WERI-Rb-1 (cell line): Measurements from ENCODE around the gene SAMD9L.

Experiments used
- DNase-seq: peaks from one replicate; pipeline ENCODE4 v3.0.0-alpha.2; 2020
- H3K27ac ChIP-seq: fragments of 250-450 bp; sonication (Bioruptor Pico); 2 replicates; pipeline ENCODE4 v1.5.1; 2020; ENCODE audit warnings: mild to moderate bottlenecking, moderate library complexity
- H3K27me3 ChIP-seq: fragments of 250-450 bp; sonication (Bioruptor Pico); 2 replicates; pipeline ENCODE4 v1.5.1; 2021; ENCODE audit warnings: mild to moderate bottlenecking, low read depth, moderate library complexity; ENCODE audit not compliant: insufficient read depth, severe bottlenecking
- H3K36me3 ChIP-seq: fragments of 250-450 bp; sonication (Bioruptor Pico); 2 replicates; pipeline ENCODE4 v1.5.1; 2020; ENCODE audit warnings: mild to moderate bottlenecking, moderate library complexity
- H3K4me3 ChIP-seq: 2 replicates; pipeline ENCODE4 v1.5.1; 2011; ENCODE audit warnings: low read depth, mild to moderate bottlenecking, control low read depth, low read length
- H3K9me3 ChIP-seq: fragments of 250-450 bp; sonication (Bioruptor Pico); 2 replicates; pipeline ENCODE4 v1.5.1; 2021; ENCODE audit warnings: mild to moderate bottlenecking, moderate library complexity; ENCODE audit not compliant: severe bottlenecking
- TF ChIP-seq, protein P1 (sequence below): IDR thresholded peaks from 2 replicates; pipeline ENCODE4 v1.5.1; 2011; ENCODE audit warnings: low read depth, mild to moderate bottlenecking, control low read depth, inconsistent platforms, low read length

The SAMD9L gene

DNA sequence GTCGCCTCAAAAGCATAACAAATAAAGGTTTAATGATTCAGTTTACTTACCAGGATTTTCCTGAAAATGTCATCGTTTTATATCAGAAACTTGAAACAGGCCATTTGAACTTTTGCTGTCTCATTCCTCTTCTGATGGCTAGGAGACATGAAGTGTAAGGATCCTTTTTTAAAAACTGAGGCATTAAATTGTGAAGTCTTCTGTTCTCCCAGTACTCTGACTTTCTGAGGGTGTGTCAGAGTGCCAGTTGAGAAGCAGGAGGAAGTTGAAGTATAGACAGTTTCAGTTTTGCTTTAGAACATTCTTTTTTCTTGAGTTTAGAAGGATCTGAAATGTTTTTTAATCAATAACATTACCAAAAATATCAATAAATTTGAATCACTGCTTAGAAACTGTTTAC lies at the start of gene SAMD9L:
Gene SAMD9L, minus strand, starts transcription at position 242 of the 400 bp plus-strand sequence. CDS start 12,414 bp downstream, outside the sequence.
- no peaks in the 10 kb centered on the region for H3K9me3 ChIP-seq
- no peak within 1 kb of the TSS for H3K27ac ChIP-seq
- no peaks in the 10 kb centered on the region for H3K36me3 ChIP-seq
- no peak for DNase-seq
- TF ChIP-seq, protein P1, sequence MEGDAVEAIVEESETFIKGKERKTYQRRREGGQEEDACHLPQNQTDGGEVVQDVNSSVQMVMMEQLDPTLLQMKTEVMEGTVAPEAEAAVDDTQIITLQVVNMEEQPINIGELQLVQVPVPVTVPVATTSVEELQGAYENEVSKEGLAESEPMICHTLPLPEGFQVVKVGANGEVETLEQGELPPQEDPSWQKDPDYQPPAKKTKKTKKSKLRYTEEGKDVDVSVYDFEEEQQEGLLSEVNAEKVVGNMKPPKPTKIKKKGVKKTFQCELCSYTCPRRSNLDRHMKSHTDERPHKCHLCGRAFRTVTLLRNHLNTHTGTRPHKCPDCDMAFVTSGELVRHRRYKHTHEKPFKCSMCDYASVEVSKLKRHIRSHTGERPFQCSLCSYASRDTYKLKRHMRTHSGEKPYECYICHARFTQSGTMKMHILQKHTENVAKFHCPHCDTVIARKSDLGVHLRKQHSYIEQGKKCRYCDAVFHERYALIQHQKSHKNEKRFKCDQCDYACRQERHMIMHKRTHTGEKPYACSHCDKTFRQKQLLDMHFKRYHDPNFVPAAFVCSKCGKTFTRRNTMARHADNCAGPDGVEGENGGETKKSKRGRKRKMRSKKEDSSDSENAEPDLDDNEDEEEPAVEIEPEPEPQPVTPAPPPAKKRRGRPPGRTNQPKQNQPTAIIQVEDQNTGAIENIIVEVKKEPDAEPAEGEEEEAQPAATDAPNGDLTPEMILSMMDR: no peak
- H3K27me3 ChIP-seq: no peaks in the 10 kb centered on the region
- H3K4me3 ChIP-seq: no peak within 1 kb of the TSS

DNA sequence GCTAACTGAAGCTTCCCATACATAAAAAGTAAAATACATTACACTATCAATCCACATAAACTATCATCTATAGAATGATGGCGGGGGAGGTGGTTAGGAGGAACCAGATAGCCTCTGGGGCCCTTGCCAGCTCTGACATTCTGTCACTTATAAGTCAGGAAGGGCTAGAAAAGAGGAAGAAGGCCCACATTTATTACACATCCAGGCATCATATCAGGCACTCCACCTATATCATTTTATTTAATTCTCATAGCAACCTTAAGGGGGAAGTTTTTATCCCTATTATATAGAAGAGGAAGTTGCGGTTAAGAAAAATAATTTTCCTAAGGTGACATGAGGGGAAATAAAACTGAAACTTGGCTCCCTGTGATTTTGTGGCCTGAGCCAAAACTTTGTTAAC lies 48.2 kb upstream of the SAMD9L start:
- DNase-seq: no peak
- Histone ChIP-seq H3K36me3 (no peaks in the 10 kb centered on the region), H3K27me3 (no peaks in the 10 kb centered on the region), H3K4me3 (no peak overlapping the region), H3K27ac (no peak overlapping the region), H3K9me3 (no peaks in the 10 kb centered on the region)
- TF ChIP-seq, protein P1: no peak

DNA sequence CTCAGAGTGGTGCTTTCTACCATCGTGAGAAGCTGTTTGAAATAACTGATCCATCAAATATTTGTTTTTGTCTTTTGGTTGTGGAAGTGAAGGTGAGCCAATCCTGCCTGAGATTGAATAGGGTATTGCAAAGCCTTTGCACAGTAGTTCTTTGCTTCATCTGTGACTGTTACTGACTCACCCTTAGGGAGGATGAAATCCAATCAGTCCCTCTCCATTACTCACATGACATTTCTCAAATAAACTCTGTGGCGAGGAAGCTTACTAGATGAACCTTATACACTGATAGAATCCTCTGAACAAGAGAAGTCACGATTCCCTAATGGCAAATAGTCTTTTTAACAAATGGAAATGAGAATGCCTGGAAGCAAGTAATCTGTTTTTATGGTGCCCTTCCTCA lies 46.2 kb upstream of the SAMD9L start:
- Histone ChIP-seq H3K9me3 (no peaks in the 10 kb centered on the region), H3K36me3 (no peaks in the 10 kb centered on the region), H3K27ac (no peak overlapping the region), H3K4me3 (no peak overlapping the region), H3K27me3 (no peaks in the 10 kb centered on the region)
- TF ChIP-seq, protein P1: no peak
- DNase-seq: no peak

DNA sequence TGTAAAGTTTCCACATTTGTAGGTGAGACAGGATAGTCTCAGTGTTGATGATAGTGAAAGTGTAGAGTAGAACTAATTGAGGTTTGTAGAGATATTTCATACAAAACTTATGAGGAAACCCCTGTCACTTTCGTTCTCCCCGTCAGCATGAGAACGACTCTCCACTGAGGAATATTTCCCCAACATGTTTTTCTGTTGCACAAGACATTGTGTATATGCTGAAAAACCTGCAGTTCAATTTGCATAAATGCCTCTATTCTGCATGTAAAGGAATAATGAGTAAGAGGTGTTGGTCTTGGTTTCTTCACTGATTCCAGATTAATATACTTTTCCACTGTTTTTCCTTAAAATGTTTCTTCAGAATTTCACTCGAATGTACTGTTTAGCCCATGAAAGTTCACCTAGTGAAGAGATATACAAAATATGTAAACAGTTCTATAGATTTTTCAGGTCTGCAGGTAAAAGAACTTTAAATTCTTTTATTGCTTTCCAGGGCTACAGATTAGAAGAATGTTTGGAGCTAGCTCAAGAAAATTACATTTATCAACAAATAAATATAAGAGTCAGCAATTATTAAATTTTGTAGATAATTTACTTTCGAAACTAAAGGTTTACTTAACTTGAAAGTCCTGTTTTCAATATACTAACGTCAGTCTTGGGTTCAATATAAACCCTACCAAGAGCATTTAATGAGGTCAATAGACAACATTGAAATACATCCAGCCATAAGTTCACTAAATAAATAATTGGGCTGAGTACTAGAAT lies 40.9 kb upstream of the SAMD9L start:
- no peak for DNase-seq
- Histone ChIP-seq H3K4me3 (no peak overlapping the region), H3K36me3 (no peaks in the 10 kb centered on the region), H3K27me3 (no peaks in the 10 kb centered on the region), H3K27ac (no peak overlapping the region), H3K9me3 (no peaks in the 10 kb centered on the region)
- TF ChIP-seq, protein P1: no peak

DNA sequence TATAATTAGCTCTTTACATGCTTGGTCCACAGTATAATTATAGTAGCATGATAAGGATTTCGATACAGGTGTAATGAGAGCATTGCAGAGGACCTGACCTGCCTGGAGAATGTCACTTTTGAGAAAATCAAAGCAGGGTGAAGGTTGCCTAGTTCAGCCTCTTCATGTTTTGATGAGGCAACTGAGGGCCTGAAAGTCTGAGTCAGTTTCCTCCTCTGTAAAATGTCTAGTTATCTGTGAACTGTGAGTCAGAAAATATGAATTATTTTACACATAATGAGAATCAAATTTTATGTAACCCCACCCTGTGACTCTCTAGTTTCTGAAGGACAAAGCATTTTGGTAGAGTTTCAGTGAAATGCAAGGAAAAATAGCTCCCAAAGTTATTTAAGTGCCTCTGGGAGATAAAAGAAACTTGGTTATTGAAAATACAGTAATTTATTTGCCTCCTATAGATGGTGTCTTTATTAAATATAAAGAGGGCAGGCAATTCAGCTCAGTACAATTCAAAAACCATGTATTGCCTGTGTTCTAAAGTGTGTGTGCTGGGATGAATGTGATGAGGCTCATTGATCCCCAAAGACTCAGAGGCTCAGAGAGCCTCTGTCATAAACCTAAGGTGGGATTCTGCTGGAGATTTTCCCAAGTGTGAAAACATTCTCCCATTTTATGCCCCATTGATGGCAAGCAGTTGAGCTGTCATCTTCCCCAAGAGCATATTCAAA lies 37.3 kb upstream of the SAMD9L start:
- Histone ChIP-seq H3K27ac (no peak overlapping the region), H3K36me3 (no peaks in the 10 kb centered on the region), H3K27me3 (no peaks in the 10 kb centered on the region), H3K9me3 (no peaks in the 10 kb centered on the region), H3K4me3 (no peak overlapping the region)
- TF ChIP-seq, protein P1: no peak
- DNase-seq: no peak
